ENCODE data around the gene FAIM2. TPM values are rescaled to one million over a fixed set of nuclear protein-coding genes. Genes with fewer than 3 reads are reported as not detected.

Gene FAIM2
- total and polyA plus RNA-seq, 2 experiments from 2014 or later: 0.61 to 2.0 TPM

DNA sequence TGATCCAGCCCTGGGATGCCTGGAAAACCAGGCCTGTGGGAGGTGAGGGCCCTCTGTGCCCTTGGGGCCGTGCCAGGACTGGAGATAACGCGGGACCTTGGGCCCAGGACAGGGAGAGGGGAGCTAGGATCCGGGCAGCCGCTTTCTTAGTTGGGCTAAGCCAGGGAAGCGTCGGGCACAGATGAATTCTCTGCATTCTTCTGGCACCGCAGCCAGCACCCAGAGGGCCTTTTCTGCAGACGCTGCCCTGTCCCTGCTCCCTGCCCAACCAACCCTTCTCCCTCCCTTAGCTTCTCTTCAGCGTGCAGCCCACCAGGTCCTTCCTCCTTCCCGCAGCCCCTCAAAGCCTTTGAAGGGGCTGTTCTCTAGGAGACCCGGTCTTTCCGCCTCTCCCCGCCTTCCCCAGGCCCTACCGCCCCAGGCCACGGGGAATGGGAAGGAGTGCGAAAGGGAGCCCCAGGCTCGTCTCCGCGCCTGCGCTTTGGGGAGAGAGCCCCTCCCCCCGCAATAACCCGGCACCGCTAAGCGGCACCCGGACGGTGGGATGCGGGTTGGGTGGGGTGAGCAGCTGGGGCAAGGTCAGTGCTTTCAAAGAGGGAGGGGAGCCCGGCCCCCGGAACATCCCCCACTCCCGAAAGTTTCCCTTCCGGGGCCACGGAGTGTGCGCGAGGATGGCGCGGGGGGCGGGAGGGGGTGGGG, 76.2 kb downstream of the FAIM2 start:
- TF ChIP-seq STAT1 (IDR thresholded peaks at IDR 0.05; ENCODE audit: unreplicated experiment) (no peak), EZH2phosphoT487 (IDR thresholded peaks at IDR 0.05; ENCODE audit: unreplicated experiment) (no peak), ZNF331 (CRISPR knock-in tag; IDR thresholded peaks at IDR 0.05; ENCODE audit: low read depth) (no peak), POLR2AphosphoS5 (IDR thresholded peaks at IDR 0.05; ENCODE audit: low read depth) (no peak), CREB1 (CRISPR knock-in tag; IDR thresholded peaks at IDR 0.05; ENCODE audit: low read depth) (no peak), NANOG (IDR thresholded peaks at IDR 0.05; ENCODE audit: borderline replicate concordance) (no peak), ZNF114 (CRISPR knock-in tag; IDR thresholded peaks at IDR 0.05) (no peak), EZH2 (IDR thresholded peaks at IDR 0.05; ENCODE audit: low read depth, unreplicated experiment) (no peak), JUNB (IDR thresholded peaks at IDR 0.05; ENCODE audit: unreplicated experiment) (no peak)
- TF ChIP-seq, protein P1, sequence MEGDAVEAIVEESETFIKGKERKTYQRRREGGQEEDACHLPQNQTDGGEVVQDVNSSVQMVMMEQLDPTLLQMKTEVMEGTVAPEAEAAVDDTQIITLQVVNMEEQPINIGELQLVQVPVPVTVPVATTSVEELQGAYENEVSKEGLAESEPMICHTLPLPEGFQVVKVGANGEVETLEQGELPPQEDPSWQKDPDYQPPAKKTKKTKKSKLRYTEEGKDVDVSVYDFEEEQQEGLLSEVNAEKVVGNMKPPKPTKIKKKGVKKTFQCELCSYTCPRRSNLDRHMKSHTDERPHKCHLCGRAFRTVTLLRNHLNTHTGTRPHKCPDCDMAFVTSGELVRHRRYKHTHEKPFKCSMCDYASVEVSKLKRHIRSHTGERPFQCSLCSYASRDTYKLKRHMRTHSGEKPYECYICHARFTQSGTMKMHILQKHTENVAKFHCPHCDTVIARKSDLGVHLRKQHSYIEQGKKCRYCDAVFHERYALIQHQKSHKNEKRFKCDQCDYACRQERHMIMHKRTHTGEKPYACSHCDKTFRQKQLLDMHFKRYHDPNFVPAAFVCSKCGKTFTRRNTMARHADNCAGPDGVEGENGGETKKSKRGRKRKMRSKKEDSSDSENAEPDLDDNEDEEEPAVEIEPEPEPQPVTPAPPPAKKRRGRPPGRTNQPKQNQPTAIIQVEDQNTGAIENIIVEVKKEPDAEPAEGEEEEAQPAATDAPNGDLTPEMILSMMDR (conservative IDR thresholded peaks at IDR 0.05; ENCODE audit: low read depth in 2 of 2): no peak
- TF ChIP-seq, protein P2, sequence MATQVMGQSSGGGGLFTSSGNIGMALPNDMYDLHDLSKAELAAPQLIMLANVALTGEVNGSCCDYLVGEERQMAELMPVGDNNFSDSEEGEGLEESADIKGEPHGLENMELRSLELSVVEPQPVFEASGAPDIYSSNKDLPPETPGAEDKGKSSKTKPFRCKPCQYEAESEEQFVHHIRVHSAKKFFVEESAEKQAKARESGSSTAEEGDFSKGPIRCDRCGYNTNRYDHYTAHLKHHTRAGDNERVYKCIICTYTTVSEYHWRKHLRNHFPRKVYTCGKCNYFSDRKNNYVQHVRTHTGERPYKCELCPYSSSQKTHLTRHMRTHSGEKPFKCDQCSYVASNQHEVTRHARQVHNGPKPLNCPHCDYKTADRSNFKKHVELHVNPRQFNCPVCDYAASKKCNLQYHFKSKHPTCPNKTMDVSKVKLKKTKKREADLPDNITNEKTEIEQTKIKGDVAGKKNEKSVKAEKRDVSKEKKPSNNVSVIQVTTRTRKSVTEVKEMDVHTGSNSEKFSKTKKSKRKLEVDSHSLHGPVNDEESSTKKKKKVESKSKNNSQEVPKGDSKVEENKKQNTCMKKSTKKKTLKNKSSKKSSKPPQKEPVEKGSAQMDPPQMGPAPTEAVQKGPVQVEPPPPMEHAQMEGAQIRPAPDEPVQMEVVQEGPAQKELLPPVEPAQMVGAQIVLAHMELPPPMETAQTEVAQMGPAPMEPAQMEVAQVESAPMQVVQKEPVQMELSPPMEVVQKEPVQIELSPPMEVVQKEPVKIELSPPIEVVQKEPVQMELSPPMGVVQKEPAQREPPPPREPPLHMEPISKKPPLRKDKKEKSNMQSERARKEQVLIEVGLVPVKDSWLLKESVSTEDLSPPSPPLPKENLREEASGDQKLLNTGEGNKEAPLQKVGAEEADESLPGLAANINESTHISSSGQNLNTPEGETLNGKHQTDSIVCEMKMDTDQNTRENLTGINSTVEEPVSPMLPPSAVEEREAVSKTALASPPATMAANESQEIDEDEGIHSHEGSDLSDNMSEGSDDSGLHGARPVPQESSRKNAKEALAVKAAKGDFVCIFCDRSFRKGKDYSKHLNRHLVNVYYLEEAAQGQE (IDR thresholded peaks at IDR 0.05; ENCODE audit: unreplicated experiment): no peak
- TF ChIP-seq, protein P3, sequence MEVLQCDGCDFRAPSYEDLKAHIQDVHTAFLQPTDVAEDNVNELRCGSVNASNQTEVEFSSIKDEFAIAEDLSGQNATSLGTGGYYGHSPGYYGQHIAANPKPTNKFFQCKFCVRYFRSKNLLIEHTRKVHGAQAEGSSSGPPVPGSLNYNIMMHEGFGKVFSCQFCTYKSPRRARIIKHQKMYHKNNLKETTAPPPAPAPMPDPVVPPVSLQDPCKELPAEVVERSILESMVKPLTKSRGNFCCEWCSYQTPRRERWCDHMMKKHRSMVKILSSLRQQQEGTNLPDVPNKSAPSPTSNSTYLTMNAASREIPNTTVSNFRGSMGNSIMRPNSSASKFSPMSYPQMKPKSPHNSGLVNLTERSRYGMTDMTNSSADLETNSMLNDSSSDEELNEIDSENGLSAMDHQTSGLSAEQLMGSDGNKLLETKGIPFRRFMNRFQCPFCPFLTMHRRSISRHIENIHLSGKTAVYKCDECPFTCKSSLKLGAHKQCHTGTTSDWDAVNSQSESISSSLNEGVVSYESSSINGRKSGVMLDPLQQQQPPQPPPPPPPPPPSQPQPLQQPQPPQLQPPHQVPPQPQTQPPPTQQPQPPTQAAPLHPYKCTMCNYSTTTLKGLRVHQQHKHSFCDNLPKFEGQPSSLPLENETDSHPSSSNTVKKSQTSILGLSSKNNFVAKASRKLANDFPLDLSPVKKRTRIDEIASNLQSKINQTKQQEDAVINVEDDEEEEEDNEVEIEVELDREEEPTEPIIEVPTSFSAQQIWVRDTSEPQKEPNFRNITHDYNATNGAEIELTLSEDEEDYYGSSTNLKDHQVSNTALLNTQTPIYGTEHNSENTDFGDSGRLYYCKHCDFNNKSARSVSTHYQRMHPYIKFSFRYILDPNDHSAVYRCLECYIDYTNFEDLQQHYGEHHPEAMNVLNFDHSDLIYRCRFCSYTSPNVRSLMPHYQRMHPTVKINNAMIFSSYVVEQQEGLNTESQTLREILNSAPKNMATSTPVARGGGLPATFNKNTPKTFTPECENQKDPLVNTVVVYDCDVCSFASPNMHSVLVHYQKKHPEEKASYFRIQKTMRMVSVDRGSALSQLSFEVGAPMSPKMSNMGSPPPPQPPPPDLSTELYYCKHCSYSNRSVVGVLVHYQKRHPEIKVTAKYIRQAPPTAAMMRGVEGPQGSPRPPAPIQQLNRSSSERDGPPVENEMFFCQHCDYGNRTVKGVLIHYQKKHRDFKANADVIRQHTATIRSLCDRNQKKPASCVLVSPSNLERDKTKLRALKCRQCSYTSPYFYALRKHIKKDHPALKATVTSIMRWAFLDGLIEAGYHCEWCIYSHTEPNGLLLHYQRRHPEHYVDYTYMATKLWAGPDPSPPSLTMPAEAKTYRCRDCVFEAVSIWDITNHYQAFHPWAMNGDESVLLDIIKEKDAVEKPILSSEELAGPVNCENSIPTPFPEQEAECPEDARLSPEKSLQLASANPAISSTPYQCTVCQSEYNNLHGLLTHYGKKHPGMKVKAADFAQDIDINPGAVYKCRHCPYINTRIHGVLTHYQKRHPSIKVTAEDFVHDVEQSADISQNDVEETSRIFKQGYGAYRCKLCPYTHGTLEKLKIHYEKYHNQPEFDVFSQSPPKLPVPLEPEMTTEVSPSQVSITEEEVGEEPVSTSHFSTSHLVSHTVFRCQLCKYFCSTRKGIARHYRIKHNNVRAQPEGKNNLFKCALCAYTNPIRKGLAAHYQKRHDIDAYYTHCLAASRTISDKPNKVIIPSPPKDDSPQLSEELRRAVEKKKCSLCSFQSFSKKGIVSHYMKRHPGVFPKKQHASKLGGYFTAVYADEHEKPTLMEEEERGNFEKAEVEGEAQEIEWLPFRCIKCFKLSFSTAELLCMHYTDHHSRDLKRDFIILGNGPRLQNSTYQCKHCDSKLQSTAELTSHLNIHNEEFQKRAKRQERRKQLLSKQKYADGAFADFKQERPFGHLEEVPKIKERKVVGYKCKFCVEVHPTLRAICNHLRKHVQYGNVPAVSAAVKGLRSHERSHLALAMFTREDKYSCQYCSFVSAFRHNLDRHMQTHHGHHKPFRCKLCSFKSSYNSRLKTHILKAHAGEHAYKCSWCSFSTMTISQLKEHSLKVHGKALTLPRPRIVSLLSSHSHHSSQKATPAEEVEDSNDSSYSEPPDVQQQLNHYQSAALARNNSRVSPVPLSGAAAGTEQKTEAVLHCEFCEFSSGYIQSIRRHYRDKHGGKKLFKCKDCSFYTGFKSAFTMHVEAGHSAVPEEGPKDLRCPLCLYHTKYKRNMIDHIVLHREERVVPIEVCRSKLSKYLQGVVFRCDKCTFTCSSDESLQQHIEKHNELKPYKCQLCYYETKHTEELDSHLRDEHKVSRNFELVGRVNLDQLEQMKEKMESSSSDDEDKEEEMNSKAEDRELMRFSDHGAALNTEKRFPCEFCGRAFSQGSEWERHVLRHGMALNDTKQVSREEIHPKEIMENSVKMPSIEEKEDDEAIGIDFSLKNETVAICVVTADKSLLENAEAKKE (CRISPR knock-in tag; IDR thresholded peaks at IDR 0.05): no peak
- TF ChIP-seq, protein P4, sequence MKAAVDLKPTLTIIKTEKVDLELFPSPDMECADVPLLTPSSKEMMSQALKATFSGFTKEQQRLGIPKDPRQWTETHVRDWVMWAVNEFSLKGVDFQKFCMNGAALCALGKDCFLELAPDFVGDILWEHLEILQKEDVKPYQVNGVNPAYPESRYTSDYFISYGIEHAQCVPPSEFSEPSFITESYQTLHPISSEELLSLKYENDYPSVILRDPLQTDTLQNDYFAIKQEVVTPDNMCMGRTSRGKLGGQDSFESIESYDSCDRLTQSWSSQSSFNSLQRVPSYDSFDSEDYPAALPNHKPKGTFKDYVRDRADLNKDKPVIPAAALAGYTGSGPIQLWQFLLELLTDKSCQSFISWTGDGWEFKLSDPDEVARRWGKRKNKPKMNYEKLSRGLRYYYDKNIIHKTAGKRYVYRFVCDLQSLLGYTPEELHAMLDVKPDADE (IDR thresholded peaks at IDR 0.05): no peak
- H3K27me3 Mint-ChIP-seq (ENCODE audit: insufficient read depth, low read depth, poor library complexity): peaks cover 16% of the 10 kb centered on the region
- H3K9me3 Mint-ChIP-seq: no peaks in the 10 kb centered on the region
- no peaks in the 10 kb centered on the region for H3K36me3 ChIP-seq (ENCODE audit: insufficient read depth)
- 0 out of 2 replicates have a peak, but pooled peaks cover 6% of the 10 kb centered on the region for H3F3A ChIP-seq (replicated peaks; ENCODE audit: low read depth)
- peak overlapping the region; percentile 100 for H3K4me2 ChIP-seq
- ATAC-seq (peak; percentile 62), DNase-seq (ENCODE audit: low spot score) (peak; percentile 90)
- H3K79me2 ChIP-seq (replicated peaks; ENCODE audit: insufficient read depth): peaks cover 50% of the 10 kb centered on the region
- H4K20me1 ChIP-seq (replicated peaks; ENCODE audit: insufficient read depth): peaks cover 12% of the 10 kb centered on the region
- H3K4me1 Mint-ChIP-seq: peaks cover 42% of the 10 kb centered on the region
- no peaks in the 10 kb centered on the region for H3K27me3 ChIP-seq (ENCODE audit: insufficient read depth)
- H2AFZ ChIP-seq: peak overlapping the region; percentile 66; the same call in 1 of the 2 replicates
- H3K4me1 ChIP-seq (ENCODE audit: insufficient read depth): peaks cover 27% of the 10 kb centered on the region
- no peaks in the 10 kb centered on the region for H3K9me2 ChIP-seq (ENCODE audit: insufficient read depth)
- H3K36me3 Mint-ChIP-seq (ENCODE audit: low read depth): peaks cover 4% of the 10 kb centered on the region
- H3K27ac ChIP-seq (ENCODE audit: low read depth): peak overlapping the region; percentile 92
- H3K27ac Mint-ChIP-seq: peak overlapping the region; percentile 89; the same call in 1 of the 2 replicates
- peak overlapping the region; percentile 99 for H3K4me3 Mint-ChIP-seq
- H3K4me3 ChIP-seq: peak overlapping the region; percentile 75

All from GM23338 (cell line).